ENCODE measurements around the gene BPI. TPM values are rescaled to one million over a fixed set of nuclear protein-coding genes. Genes with fewer than 3 reads are reported as not detected.

Gene BPI
- total RNA-seq, 1 experiment from 2014 or later, result not detected

DNA sequence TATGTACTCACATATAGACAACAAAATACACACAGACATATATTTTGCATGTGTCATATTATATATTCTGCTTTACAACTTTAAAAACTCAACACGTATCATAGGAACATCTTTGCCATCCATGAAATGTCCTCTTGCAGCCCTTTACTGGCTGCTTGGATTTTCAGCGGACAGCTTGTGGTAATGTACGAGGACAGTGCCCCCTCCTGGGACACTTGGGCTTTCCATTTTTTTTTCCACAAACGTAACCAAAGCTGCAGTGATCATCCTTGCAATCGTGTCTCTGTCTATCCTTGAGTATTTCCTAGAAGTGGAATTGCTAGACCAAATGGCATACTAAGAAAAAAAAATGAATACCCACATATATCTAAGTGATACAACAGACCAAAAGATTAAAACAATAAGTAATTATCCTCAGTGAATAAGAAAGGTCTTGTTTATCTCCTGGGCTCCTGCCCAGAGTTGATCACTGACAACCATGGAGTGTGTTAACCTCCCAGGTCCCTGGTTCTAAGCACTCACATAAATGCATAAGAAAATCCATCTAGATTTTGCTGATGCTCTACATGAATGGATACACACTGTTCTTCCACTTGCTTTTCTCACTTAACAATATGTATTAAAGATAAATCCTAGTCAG lies 18.1 kb downstream of the BPI start:
- Mint-ChIP-seq H3K27ac (ENCODE audit: low read depth, unreplicated experiment) (no peak overlapping the region), H3K36me3 (ENCODE audit: insufficient read depth, unreplicated experiment) (no peaks in the 10 kb centered on the region), H3K9me3 (ENCODE audit: unreplicated experiment) (no peaks in the 10 kb centered on the region), H3K27me3 (ENCODE audit: insufficient read depth, unreplicated experiment) (peaks cover 40% of the 10 kb centered on the region), H3K4me3 (ENCODE audit: unreplicated experiment) (no peak overlapping the region), H3K4me1 (ENCODE audit: insufficient read depth, unreplicated experiment) (no peaks in the 10 kb centered on the region)
- DNase-seq (ENCODE audit: unreplicated experiment), result peak; percentile 63
- intact Hi-C loops (cut with micrococcal nuclease), result loop anchor here (1.0 kb wide), 2 partner anchors 93 to 265 kb away; no protein-coding TSS in a partner anchor
- BruUV-seq (replicated peaks), result no TSS peak
- TF ChIP-seq CTCF (IDR thresholded peaks at IDR 0.05; ENCODE audit: unreplicated experiment), result peak; percentile 60
- ChIA-PET POLR2A (no interaction called here), CTCF (interaction anchor here (0.6 to 1.7 kb wide), 20 partner anchors 8 to 489 kb away, joined by 3 to 9 read pairs (median 3); partner anchors contain the start of gene BPI)

- intact Hi-C loops (cut with micrococcal nuclease), result no loop called here
- CTCF ChIA-PET, result interaction anchor here (0.7 to 2.2 kb wide), 9 partner anchors 11 to 520 kb away, joined by 3 to 7 read pairs (median 4); no protein-coding TSS in a partner anchor
- no peak for DNase-seq (ENCODE audit: unreplicated experiment)
- BruUV-seq (replicated peaks), result no TSS peak
- no peak for TF ChIP-seq CTCF (IDR thresholded peaks at IDR 0.05; ENCODE audit: unreplicated experiment)
- Mint-ChIP-seq H3K4me3 (ENCODE audit: unreplicated experiment) (no peak overlapping the region), H3K4me1 (ENCODE audit: insufficient read depth, unreplicated experiment) (no peaks in the 10 kb centered on the region), H3K36me3 (ENCODE audit: insufficient read depth, unreplicated experiment) (no peaks in the 10 kb centered on the region), H3K27me3 (ENCODE audit: insufficient read depth, unreplicated experiment) (peaks cover 50% of the 10 kb centered on the region), H3K27ac (ENCODE audit: low read depth, unreplicated experiment) (no peak overlapping the region), H3K9me3 (ENCODE audit: unreplicated experiment) (no peaks in the 10 kb centered on the region)
- POLR2A ChIA-PET, result interaction anchor here (0.6 kb wide), 1 partner anchor 56 kb away, joined by 4 read pairs; no protein-coding TSS in a partner anchor
These were observed 20.2 kb downstream of the BPI start for GRCh38 chr20:38324159-38324558.

DNA sequence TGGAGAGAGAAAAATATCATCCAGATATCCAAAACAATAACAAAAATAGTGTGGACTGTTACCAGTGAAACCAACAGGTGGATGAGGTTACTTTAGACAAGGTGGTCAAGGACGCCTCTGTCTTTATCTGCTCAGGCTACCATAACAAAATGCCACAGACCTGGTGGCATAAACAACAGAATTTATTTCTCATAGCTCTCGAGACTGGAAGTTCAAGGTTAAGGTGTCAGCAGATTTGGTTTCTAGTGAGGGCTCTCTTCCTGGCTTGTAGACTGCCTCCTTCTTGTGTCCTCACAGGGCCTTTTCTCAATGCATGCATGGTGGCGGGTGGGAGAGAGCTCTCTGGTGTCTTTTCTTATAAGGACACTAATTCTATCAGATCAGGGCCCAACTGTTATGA lies 21.2 kb downstream of the BPI start:
- TF ChIP-seq CTCF (IDR thresholded peaks at IDR 0.05; ENCODE audit: unreplicated experiment), result no peak
- no peaks in the 10 kb centered on the region for H3K36me3 Mint-ChIP-seq (ENCODE audit: insufficient read depth, unreplicated experiment)
- BruUV-seq (replicated peaks), result no TSS peak
- ChIA-PET CTCF (interaction anchor here (0.5 to 1.9 kb wide), 8 partner anchors 14 to 1658 kb away, joined by 3 to 6 read pairs (median 4); no protein-coding TSS in a partner anchor), POLR2A (interaction anchor here (0.8 kb wide), 1 partner anchor 648 kb away, joined by 3 read pairs; no protein-coding TSS in a partner anchor)
- H3K4me1 Mint-ChIP-seq (ENCODE audit: insufficient read depth, unreplicated experiment), result no peaks in the 10 kb centered on the region
- no peak overlapping the region for H3K27ac Mint-ChIP-seq (ENCODE audit: low read depth, unreplicated experiment)
- H3K9me3 Mint-ChIP-seq (ENCODE audit: unreplicated experiment), result no peaks in the 10 kb centered on the region
- intact Hi-C loops (cut with micrococcal nuclease), result loop anchor here (5.0 kb wide), 1 partner anchor 158 kb away; the partner anchor contains the start of gene TGM2
- H3K27me3 Mint-ChIP-seq (ENCODE audit: insufficient read depth, unreplicated experiment), result peaks cover 44% of the 10 kb centered on the region
- no peak for DNase-seq (ENCODE audit: unreplicated experiment)
- no peak overlapping the region for H3K4me3 Mint-ChIP-seq (ENCODE audit: unreplicated experiment)

DNA sequence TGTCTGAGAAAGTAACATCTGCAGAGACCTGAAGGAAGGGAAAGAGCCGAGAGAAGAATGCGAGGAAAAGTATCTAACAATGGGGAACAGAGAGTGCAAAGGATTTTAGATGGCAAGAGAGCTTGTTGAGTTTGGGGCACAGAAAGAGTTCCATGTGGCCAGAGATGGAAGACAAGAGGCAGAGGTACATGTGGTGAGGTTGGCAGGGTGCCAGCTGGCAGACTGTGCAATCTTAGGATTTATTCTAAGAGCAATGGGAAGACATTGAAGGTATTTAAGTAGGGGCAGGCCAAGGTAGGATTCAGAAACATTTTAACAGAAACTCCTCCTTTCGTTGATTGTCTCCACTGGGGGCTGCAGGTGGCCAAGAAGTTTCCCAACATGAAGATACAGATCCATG lies 21.9 kb downstream of the BPI start:
- no TSS peak for BruUV-seq (replicated peaks)
- no peak for TF ChIP-seq CTCF (IDR thresholded peaks at IDR 0.05; ENCODE audit: unreplicated experiment)
- Mint-ChIP-seq H3K27ac (ENCODE audit: low read depth, unreplicated experiment) (no peak overlapping the region), H3K4me3 (ENCODE audit: unreplicated experiment) (no peak overlapping the region), H3K27me3 (ENCODE audit: insufficient read depth, unreplicated experiment) (peaks cover 36% of the 10 kb centered on the region), H3K4me1 (ENCODE audit: insufficient read depth, unreplicated experiment) (no peaks in the 10 kb centered on the region), H3K36me3 (ENCODE audit: insufficient read depth, unreplicated experiment) (no peaks in the 10 kb centered on the region), H3K9me3 (ENCODE audit: unreplicated experiment) (no peaks in the 10 kb centered on the region)
- DNase-seq (ENCODE audit: unreplicated experiment), result no peak
- POLR2A ChIA-PET, result no interaction called here
- intact Hi-C loops (cut with micrococcal nuclease), result loop anchor here (5.0 kb wide), 1 partner anchor 159 kb away; the partner anchor contains the start of gene TGM2
- CTCF ChIA-PET, result interaction anchor here (0.8 to 1.2 kb wide), 2 partner anchors 13 to 268 kb away, joined by 3 to 5 read pairs; no protein-coding TSS in a partner anchor
